NCI-H1436 treated with DMSO at 0.1 percent for 48 hours (cell line): ENCODE data around the gene WTAP.
"Not testable (repeated sequence)": the region's sequence is repeated elsewhere in the genome, so short reads cannot be mapped to it uniquely, and the experiment has no call there.

ENCODE experiments used
- DNase-seq: peaks from one replicate; lab custom pipeline; 2025; lab: John Stamatoyannopoulos, UW

Gene WTAP

GRCh38 chr6:159693894-159694545 is 33.3 kb upstream of the WTAP start:
- no peak for DNase-seq

DNA sequence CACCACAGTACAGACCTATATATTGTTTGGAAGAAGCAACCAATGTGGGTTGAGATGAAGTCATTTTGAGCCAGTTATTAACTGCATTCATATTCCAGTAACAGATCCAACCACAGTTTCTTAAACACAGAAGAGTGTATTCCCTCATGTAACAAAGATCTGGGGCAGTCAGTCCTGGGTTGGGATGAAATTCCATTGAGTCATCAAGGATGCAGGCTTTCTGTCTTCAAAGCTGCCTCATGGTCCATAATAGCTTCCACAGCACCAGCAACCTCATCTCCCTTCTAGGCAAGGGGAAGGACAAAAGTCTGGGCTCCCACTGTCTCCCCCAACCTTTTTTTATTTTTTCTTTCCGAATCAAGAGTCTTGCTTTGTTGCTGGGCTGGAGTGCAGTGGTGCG is 31.3 kb upstream of the WTAP start:
- DNase-seq = no peak

GRCh38 chr6:159700970-159701369 is 26.3 kb upstream of the WTAP start:
- no peak for DNase-seq

DNA sequence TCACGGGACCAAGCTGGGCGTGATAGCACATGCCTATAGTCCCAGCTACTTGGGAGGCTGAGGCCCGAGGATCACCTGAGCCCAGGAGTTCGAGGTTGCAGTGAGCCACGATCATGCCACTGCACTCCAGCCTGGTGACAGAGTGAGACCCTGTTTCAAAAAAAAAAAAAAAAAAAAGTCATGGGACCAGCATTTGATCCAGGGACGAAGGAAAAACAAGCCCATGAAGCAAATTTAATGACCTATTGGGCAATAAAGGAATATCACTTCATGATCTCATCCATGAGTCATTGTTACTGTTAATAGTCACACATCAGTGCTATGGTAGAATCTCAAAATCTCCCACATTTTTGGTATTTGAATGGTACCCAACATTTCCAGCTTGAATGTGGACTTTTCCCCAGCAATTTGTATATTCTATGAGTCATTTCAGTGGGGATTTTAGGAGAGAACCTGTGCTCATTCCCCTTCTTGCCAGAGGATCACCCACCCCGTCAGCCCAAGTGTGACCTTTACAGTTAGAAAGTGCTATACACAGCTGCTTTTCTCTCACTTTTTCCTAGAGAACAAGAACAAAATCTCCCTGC is 25.8 kb upstream of the WTAP start:
- no peak for DNase-seq

- not testable (repeated sequence) for DNase-seq
Measured at GRCh38 chr6:159710603-159711002, 16.7 kb upstream of the WTAP start.

DNA sequence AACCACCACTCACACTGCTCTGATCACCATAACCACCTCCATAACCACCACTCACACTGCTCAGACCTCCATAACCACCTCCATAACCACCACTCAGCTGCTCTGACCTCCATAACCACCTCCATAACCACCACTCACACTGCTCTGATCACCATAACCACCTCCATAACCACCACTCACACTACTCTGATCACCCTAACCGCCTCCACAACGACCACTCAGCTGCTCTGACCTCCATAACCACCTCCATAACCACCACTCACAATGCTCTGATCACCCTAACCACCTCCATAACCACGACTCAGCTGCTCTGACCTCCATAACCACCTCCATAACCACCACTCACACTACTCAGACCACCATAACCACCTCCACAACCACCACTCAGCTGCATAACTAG is 14.9 kb upstream of the WTAP start:
- DNase-seq = not testable (repeated sequence)

DNA sequence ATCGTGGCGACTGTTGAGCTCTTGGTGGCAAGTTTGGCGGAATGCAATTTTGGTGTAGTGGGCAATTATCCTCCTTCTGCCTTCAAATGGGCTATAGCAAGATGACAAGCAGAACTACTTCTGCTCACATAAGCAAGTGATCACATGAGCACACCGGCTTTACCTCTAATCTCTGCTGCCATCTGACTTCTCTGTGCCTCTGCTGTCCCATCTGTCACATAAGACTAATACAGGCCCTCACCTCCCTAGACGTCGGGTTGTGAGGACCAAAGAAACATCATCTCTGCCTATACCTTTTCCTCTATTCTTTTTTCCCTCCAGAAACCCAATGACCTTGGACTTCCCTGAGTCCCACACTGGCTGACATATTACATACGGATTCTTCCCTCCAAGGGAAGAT is 13.3 kb upstream of the WTAP start:
- DNase-seq = no peak

DNA sequence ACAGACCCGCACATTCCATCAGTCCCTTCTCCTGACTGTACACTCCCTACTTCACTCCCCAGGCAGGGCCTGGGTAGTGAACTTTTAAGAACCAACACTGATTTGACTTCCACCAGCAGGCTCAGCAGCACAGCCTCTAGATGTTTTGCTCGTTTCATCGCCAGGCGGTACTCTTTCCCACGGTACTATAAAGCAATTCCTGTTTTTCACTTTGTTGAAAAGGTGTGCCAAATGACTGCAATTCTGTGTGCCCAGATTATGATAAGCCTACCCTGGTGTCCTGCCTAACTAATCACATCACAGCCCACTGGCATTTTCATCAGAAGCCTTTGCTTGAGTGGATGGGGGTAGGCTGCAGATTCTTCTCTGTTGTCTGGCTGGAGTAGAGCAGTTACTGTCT is 12.9 kb upstream of the WTAP start:
- DNase-seq = no peak

GRCh38 chr6:159715166-159715565 is 12.1 kb upstream of the WTAP start:
- DNase-seq = no peak

DNA sequence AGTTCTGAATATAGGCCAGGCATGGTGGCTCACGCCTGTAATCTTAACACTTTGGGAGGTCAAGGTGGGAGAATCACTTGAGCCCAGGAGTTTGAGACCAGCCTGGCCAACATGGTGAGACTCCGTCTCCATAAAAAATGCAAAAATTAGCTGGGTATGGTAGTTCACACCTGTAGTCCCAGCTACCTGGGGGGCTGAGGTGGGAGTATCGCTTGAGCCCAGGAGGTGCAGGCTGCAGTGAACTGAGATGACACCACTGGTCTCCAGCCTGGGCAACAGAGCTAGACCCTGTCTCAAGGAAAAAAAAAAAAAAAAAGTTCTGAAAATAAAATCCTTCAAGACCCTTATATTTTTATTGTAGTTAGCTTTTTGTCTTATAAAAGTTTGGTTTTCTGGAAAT is 11.7 kb upstream of the WTAP start:
- DNase-seq = no peak

- DNase-seq = no peak
Measured at GRCh38 chr6:159716247-159717096, 10.8 kb upstream of the WTAP start.

- no peak for DNase-seq
Measured at GRCh38 chr6:159718634-159719033, 8.7 kb upstream of the WTAP start.

DNA sequence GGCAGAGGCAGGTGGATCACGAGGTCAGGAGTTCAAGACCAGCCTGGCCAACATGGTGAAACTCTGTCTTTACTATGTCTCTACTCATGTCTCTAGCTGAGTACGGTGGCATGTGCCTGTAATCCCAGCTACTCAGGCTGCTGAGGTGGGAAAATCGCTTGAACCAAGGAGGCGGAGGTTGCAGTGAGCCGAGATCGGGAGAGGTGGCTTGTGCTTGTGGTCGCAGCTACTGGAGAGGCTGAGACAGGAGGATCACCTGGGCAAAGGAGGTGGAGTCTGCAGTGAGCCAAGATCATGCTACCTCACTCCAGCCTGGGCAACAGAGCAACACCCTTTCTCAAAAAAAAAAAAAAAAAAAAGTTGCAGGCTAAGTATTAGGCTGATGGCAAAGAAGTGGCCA is 8.0 kb upstream of the WTAP start:
- no peak for DNase-seq

- no peak for DNase-seq
Measured at GRCh38 chr6:159720708-159721107, 6.6 kb upstream of the WTAP start.

GRCh38 chr6:159721981-159722380 is 5.3 kb upstream of the WTAP start:
- not testable (repeated sequence) for DNase-seq

DNA sequence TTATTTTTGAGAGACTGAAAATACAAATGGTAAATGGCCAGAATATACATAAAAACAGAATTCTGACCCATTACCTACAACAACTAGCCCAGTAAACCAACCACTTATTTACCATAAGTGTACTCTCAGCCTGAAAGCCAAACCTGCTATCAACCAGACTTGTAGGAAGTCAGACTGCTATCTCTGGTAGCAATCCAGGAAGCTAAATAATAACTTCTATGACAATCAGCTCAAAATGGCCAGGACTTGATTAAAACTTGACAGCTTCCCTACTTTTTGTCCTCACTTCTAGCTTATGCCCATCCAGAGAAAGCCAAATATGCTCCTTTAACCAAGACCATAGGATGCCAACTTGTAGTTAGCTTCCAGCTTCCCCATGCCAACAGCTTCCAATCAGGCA is 4.7 kb upstream of the WTAP start:
- no peak for DNase-seq

- DNase-seq = no peak
Measured at GRCh38 chr6:159723259-159723658, 4.0 kb upstream of the WTAP start.

DNA sequence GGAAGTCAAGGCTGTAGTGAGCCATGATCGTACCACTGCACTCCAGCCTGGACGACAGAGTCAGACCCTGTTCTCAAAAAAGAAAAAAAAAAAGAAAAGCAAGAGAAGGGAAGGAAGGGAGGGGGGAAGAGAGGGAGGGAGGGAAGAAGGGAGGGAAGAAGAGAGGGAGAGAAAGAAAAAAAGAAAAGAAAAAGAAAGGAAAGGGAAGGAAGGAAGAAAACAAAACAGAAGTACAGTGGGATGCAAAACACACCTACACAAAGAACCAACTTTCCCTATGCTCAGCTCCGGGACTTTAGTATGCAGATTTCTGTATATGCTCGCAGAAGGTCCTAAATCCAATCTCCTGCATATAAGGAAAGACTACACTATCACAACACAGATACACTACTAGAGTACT is 2.5 kb upstream of the WTAP start:
- no peak for DNase-seq

DNA sequence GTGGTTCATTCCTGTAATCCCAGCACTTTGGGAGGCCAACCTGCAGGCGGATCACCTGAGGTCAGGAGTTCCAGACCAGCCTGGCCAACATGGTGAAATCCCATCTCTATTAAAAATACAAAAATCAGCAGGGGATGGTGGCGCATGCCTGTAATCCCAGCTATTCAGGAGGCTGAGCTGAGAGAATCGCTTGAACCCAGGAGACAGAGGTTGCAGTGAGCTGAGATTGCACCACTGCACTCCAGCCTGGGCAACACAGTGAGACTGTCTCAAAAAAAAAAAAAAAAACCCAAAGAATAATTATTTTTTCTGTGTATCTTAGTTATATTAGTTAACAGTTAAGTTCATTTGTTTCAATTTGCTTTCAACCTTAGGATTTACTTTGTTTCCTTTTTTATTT is 2.1 kb upstream of the WTAP start:
- DNase-seq = not testable (repeated sequence)

DNA sequence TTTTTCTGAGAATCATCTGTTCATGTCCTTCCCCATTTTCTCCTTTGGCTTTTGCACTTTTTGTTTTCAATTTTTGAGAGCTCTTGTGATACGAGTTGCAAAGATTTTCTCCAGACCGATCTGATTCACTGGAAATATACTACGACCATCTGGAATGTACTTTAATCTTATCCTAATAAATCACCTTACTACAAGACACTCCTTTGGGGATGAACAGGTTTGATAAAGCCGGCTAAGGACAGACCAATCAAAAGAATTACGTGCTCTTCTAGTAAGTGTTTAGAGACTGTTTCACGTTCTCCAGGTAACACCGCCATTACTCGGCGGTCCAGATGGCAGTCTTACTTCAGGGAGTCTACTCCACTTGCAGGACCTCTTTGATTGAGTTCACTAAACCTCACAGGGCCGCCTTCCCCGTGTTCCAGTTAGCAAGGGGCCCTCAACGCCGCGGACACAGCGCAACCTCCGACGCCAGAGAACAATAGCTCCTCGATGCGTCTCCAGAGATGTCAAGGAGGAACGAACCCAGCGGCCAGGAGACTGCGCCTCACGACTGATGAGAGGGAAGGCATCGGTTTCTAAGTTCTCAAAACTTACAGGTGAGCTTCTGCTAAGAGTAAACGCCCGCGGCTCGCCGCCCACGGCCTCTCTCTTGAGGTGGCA is 920 bp upstream of the WTAP start:
- DNase-seq = no peak

DNA sequence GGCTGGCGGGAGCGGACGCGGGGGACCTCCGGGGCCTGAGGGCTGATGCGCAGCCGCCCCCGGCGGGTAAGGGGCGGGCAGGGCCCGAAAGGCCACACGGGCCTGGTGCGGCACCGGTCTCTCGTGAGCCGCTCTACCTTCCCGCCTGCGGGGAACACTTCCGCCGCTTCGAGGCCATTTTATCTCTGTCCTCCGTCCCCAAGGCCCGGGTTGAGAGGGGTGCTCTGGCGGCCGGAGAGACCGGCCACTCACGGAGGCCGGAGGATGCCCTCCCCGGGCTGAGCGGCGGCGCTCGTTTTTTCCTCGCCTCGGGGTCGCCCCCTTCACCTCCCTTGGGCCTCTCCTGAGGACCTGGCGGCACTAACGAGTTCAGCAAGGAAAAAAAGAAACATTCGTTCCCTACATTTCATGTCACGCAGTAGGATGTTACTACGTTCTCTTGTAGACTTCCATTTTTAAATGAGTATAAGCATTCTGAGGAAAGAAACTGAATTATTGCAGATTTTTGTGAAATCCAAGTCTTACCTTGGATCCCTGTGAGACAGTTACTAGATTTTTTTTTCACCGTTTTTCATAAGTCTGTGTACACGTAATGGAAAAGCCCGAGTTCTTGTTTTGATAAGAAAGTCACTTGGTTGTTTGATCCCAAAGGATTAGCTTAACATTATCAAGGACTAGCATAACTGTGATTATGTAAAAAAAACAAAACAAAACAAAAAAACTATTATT is 575 bp downstream of the WTAP start:
- no peak for DNase-seq

- no peak for DNase-seq
Measured at GRCh38 chr6:159728531-159728964, 1.2 kb downstream of the WTAP start.
